Keratinocyte (primary cell): ENCODE data around the gene PARD6B.

Experiments
- CTCF ChIP-seq, 3 experiments: IDR thresholded peaks in 1 of 3; conservative IDR thresholded peaks in 1 of 3; optimal IDR thresholded peaks in 1 of 3; 2 replicates in 2 of 3; 3 replicates in 1 of 3; pipeline versions ENCODE3 to v1.5.1; 2011; ENCODE audit warnings: low read length in 3 of 3, mild to moderate bottlenecking in 3 of 3, moderate library complexity in 2 of 3, control low read depth in 1 of 3, inconsistent platforms in 1 of 3; ENCODE audit not compliant: insufficient read depth in 2 of 3; ENCODE audit errors: extremely low read depth in 1 of 3
- EZH2 ChIP-seq: IDR thresholded peaks from one replicate; pipeline ENCODE4 v1.6.1; 2012; ENCODE audit warnings: inconsistent platforms, mild to moderate bottlenecking, low read length, moderate library complexity

GRCh38 chr20:50722424-50723155, 8.8 kb upstream of the PARD6B start:
- TF ChIP-seq CTCF (optimal IDR thresholded peaks at IDR 0.05 in 1 of 3, IDR thresholded peaks at IDR 0.05 in 1 of 3, conservative IDR thresholded peaks at IDR 0.05 in 1 of 3; ENCODE audit: extremely low read depth in 1 of 3, insufficient read depth in 2 of 3, low read length in 3 of 3): no peak
- no peak for TF ChIP-seq EZH2
